Upper lobe of left lung (tissue), 6 donors: ENCODE data around the gene HLA-G. TPM values are rescaled to one million over a fixed set of nuclear protein-coding genes. Genes with fewer than 3 reads are reported as not detected.
"Not testable (repeated sequence)": the region's sequence is repeated elsewhere in the genome, so short reads cannot be mapped to it uniquely, and the experiment has no call there.

ENCODE experiments used
- ATAC-seq, 2 donors: fragments of 200-7000 bp; cut with Tn5 transposase; one replicate each; pipeline ENCODE4 v1.9.1; 2022; ENCODE audit warnings: mild to moderate bottlenecking in 2 of 2, moderate library complexity in 2 of 2; ENCODE audit not compliant: low FRiP score in 2 of 2
- DNase-seq, 2 donors: peaks; one replicate each; pipeline ENCODE4 v3.0.0-alpha.2; 2019 to 2020
- H3K27ac ChIP-seq, 4 donors: fragments of 200-600 bp; sonication (generic); one replicate each; pipeline ENCODE4 v1.5.1; 2016 to 2019
- H3K27me3 ChIP-seq, 4 donors: fragments of 200-600 bp; sonication (generic); one replicate each; pipeline ENCODE4 v1.5.1; 2017 to 2019
- H3K36me3 ChIP-seq, 4 donors: fragments of 200-600 bp; sonication (generic); one replicate each; pipeline ENCODE4 v1.5.1; 2016 to 2019
- H3K4me1 ChIP-seq, 4 donors: fragments of 200-600 bp; sonication (generic); one replicate each; pipeline ENCODE4 v1.5.1; 2018 to 2019
- H3K4me3 ChIP-seq, 4 donors: fragments of 200-600 bp; sonication (generic); one replicate each; pipeline ENCODE4 v1.5.1; 2017 to 2019; ENCODE audit warnings: mild to moderate bottlenecking in 2 of 4, moderate library complexity in 1 of 4
- H3K9me3 ChIP-seq, 4 donors: fragments of 200-600 bp; sonication (generic); one replicate each; pipeline ENCODE4 v1.5.1; 2018 to 2019
- CTCF ChIP-seq, 6 experiments: fragments of 450-650 bp in 4 of 6; fragments of 200-600 bp in 2 of 6; sonication (generic) in 2 of 6; IDR thresholded peaks; one replicate each; pipeline ENCODE4 v1.5.1; 2016 to 2019; ENCODE audit warnings: antibody characterized with exemption in 6 of 6
- EP300 ChIP-seq, 4 donors: sonication (generic); formaldehyde crosslinking; IDR thresholded peaks; one replicate each; pipeline ENCODE4 v1.5.1; 2017; ENCODE audit warnings: antibody characterized with exemption in 4 of 4, control low read depth in 2 of 4
- POLR2A ChIP-seq, 4 donors: fragments of 450-650 bp; IDR thresholded peaks; one replicate each; pipeline ENCODE4 v1.5.1; 2016 to 2017; ENCODE audit warnings: antibody characterized with exemption in 4 of 4, mild to moderate bottlenecking in 2 of 4
- POLR2AphosphoS5 ChIP-seq, 2 donors: sonication (generic); formaldehyde crosslinking; IDR thresholded peaks; one replicate each; pipeline ENCODE4 v1.5.1; 2017; ENCODE audit warnings: antibody characterized with exemption in 2 of 2
- WGBS, 2 donors: methylation state at CpG; one replicate each; pipeline ENCODE4 v1.1.5; 2017 to 2018; 5-methylcytosine and 5-hydroxymethylcytosine counted together
- total RNA-seq, 6 donors: library from RNA; depleted of rRNA in 4 of 6; stranded (reverse); fragments of >200 nt in 4 of 6; gene quantifications; one replicate each; pipeline versions ENCODE4 v1.1.0 to v1.2.1, GENCODE V29; 2016 to 2021
- donor health status: DM: no; HTN: no; CAD: no; lungs with moderate emphysema.
- donor health status: DM: no; HTN: yes; CAD: no; lungs with severe emphysema.

The HLA-G gene
- 10 to 100 TPM in 1 of 6 donors, 1 to 10 TPM in 5; 1.0 to 11.8 (median 6.2) TPM for total RNA-seq

GRCh38 chr6:29827579-29828470 is at the start of gene HLA-G:
TSS of gene HLA-G (plus strand) at chr6:29827825. CDS start at chr6:29827845, 20 bp downstream.
- TF ChIP-seq CTCF (IDR thresholded peaks at IDR 0.05) (no peak), POLR2AphosphoS5 (IDR thresholded peaks at IDR 0.05) (no peak), EP300 (IDR thresholded peaks at IDR 0.05) (no peak), POLR2A (IDR thresholded peaks at IDR 0.05) (no peak)
- no peak within 1 kb of the TSS for H3K27ac ChIP-seq
- WGBS, 2 donors = 14 to 22% methylated on average over 21 to 36 of the region's 75 CpGs
- H3K27me3 ChIP-seq = peaks cover 0 to 19% (median 7%) of the 10 kb centered on the region in 4 donors
- no peaks in the 10 kb centered on the region for H3K36me3 ChIP-seq
- ATAC-seq (peak; percentile 37 to 46), DNase-seq (peak in 1 of 2 donors; percentile 87)
- peaks cover 7 to 13% (median 12%) of the 10 kb centered on the region in 4 donors for H3K4me1 ChIP-seq
- H3K9me3 ChIP-seq = no peaks in the 10 kb centered on the region
- peak within 1 kb of the TSS in 3 of 4 donors; percentile 26 to 39 (median 34) for H3K4me3 ChIP-seq

GRCh38 chr6:29780019-29780698 is 47.5 kb upstream of the HLA-G start:
- ATAC-seq, H3K27ac ChIP-seq, H3K4me1 ChIP-seq, H3K4me3 ChIP-seq, H3K27me3 ChIP-seq, H3K9me3 ChIP-seq, H3K36me3 ChIP-seq: not testable (repeated sequence)
- peak in 1 of 2 donors; percentile 13 for DNase-seq
- 71 to 78% methylated on average over 10 of the region's 13 CpGs for WGBS, 2 donors

- H3K27me3 ChIP-seq = no peaks in the 10 kb centered on the region
- WGBS, 2 donors = 73 to 95% methylated on average over 1 of the region's 1 CpG
- DNase-seq (no peak), ATAC-seq (no peak)
- H3K9me3 ChIP-seq = no peaks in the 10 kb centered on the region
- TF ChIP-seq POLR2A (IDR thresholded peaks at IDR 0.05) (no peak), EP300 (IDR thresholded peaks at IDR 0.05) (no peak), CTCF (IDR thresholded peaks at IDR 0.05) (no peak), POLR2AphosphoS5 (IDR thresholded peaks at IDR 0.05) (no peak)
- no peaks in the 10 kb centered on the region for H3K36me3 ChIP-seq
- peaks cover 6 to 16% (median 9%) of the 10 kb centered on the region in 4 donors for H3K4me1 ChIP-seq
- H3K4me3 ChIP-seq = no peak overlapping the region
- no peak overlapping the region for H3K27ac ChIP-seq
Measured at GRCh38 chr6:29789176-29789575, 38.4 kb upstream of the HLA-G start.

- no peak for DNase-seq
- peak in 1 of 2 donors; percentile 65 for ATAC-seq
- peak overlapping the region in 1 of 4 donors; percentile 73 for H3K4me3 ChIP-seq
- peak overlapping the region in 1 of 4 donors; percentile 55 for H3K27ac ChIP-seq
- WGBS, 2 donors = 79 to 84% methylated on average over 3 of the region's 3 CpGs
- H3K4me1 ChIP-seq = peaks cover 6 to 16% (median 9%) of the 10 kb centered on the region in 4 donors
- H3K9me3 ChIP-seq = no peaks in the 10 kb centered on the region
- peak in 1 of 2 donors; percentile 18 for TF ChIP-seq POLR2AphosphoS5 (IDR thresholded peaks at IDR 0.05)
- peak in 1 of 4 donors; percentile 25 for TF ChIP-seq POLR2A (IDR thresholded peaks at IDR 0.05)
- no peak for TF ChIP-seq EP300 (IDR thresholded peaks at IDR 0.05)
- TF ChIP-seq CTCF (IDR thresholded peaks at IDR 0.05) = no peak
- H3K36me3 ChIP-seq = no peaks in the 10 kb centered on the region
- H3K27me3 ChIP-seq = no peaks in the 10 kb centered on the region
Measured at GRCh38 chr6:29790626-29791025, 37.0 kb upstream of the HLA-G start.

GRCh38 chr6:29791162-29791561 is 36.5 kb upstream of the HLA-G start:
- peak overlapping the region in 2 of 4 donors; percentile 55 to 71 for H3K27ac ChIP-seq

More at GRCh38 chr6:29791162-29791561, 36.5 kb upstream of the HLA-G start:
- ATAC-seq (no peak), DNase-seq (no peak)
- WGBS, 2 donors = 74 to 80% methylated on average over 3 of the region's 3 CpGs
- H3K4me3 ChIP-seq = peak overlapping the region in 1 of 4 donors; percentile 73
- TF ChIP-seq CTCF (IDR thresholded peaks at IDR 0.05) (no peak), POLR2A (IDR thresholded peaks at IDR 0.05) (no peak), EP300 (IDR thresholded peaks at IDR 0.05) (no peak)
- peaks cover 6 to 16% (median 9%) of the 10 kb centered on the region in 4 donors for H3K4me1 ChIP-seq
- H3K9me3 ChIP-seq = no peaks in the 10 kb centered on the region
- no peaks in the 10 kb centered on the region for H3K36me3 ChIP-seq
- H3K27me3 ChIP-seq = no peaks in the 10 kb centered on the region
